Stimulated activated CD4-positive, alpha-beta T cell treated with anti-CD3 and anti-CD28 coated beads, Interleukin-2, amount 100 ng/mL, for 48 hours (primary cell): Measurements from ENCODE around the gene APOBEC2.
"Not testable (repeated sequence)": the region's sequence is repeated elsewhere in the genome, so short reads cannot be mapped to it uniquely, and the experiment has no call there.

Experiments used
- DNase-seq, 2 donors: peaks; one replicate each; pipeline ENCODE4 v3.0.0-alpha.2; 2020

Gene APOBEC2

DNA sequence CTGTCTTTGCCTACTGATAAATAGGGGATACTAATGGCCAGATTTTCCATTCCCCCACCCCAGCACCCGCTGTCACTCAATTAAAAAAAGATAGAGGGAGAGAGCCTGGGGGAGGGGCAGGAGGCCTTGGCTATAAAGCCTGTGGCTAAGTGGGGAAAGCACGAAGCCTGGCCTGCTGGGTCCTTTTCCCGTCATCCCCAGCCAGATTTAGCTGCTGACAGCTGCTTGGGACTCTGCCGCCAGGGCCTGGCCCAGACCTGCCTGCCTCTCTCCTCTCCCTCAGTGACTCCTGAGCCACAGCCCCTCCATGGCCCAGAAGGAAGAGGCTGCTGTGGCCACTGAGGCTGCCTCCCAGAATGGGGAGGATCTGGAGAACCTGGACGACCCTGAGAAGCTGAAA is at the start of gene APOBEC2:
APOBEC2 (plus strand) TSS at position 162 of the 400 bp plus-strand sequence; CDS start at position 308, 146 bp downstream.
- DNase-seq = no peak

DNA sequence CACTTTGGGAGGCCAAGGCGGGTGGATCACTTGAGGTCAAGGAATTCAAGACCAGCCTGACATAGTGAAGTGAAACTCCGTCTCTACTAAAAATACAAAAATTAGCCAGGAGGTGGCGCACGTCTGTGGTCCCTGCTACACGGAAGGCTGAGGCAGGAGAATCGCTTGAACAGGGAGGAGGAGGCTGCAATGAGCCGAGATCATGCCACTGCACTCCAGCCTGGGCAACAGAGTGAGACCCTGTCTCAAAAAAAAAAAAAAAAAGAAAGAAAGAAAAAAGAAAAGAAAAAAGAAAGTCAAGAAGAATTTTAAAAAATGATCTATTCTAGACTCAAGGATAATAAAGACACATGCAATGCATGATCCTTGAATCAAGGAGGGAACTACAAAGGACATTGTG is 46.8 kb upstream of the APOBEC2 start:
- DNase-seq = peak; percentile 55 to 56

DNA sequence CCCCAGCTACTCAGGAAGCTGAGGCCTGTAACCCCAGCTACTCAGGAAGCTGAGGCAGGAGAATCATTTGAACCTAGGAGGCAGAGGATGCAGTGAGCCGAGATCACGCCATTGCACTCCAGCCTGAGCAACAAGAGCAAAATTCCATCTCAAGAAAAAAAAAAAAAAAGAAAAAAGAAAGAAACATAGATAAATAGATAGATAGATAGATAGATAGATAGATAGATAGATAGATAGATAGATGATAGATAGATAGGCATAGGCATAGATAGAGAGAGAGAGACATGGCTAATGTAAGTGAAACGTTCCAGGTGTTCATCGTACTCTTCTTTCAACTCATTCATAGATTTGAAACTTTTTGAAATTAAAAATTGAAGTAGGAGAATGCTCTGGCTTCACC is 46.0 kb upstream of the APOBEC2 start:
- not testable (repeated sequence) for DNase-seq

DNA sequence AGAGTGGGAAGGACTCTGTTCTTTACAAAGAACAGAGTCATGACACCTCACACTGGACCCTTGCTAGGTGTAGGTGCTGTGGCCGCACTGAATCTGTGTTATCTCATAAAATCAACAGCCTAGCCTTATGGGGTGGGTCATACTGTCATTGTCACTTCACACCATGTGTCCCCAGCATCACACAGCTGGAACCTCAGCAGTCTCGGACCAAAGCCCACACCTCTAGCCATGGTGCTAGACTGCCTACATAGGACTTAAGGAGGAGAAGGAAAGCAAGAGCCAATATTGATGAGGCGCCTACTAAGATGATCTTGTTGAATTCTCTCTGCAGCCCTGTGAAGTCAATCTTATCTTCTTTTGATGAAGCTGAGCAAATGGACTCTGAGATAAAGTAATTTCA is 45.0 kb upstream of the APOBEC2 start:
- DNase-seq = no peak

DNA sequence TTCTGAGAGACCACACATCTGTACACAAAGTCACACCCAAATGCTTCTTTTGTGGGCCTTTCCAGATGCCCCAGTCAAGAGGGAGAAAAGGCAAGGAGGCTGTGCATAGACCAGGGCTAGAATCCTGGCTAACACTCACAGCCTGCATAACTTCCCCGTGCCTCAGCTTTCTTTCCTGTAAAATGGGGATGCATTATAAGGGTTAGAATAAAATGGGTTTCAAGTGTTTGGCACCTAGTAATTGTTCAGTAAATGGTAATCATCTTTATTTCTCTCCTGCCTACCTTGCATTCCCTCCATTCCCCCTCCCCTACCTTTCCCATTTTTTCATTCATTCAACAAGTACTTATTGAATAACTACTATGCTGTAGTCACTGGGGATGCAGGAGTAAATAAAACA is 43.3 kb upstream of the APOBEC2 start:
- DNase-seq = no peak

DNA sequence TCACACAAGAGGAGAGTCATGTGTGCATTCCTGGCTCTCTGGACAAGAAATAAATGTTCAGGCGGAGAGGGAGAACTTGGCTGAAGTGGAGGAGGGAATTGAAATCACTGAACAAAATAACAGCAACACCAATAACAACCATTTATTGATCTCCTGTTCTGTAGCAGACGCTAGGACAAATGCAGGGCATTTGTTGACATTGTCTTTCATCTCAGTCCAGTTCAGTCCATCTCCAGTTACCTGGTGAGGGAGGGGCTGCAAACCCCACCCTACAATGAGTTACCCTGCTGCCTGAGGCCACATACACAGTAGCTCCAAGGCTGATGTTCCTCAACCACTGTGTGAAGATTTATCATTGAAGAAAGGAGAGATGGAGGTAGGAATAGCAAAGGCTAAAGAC is 41.3 kb upstream of the APOBEC2 start:
- DNase-seq = no peak

DNA sequence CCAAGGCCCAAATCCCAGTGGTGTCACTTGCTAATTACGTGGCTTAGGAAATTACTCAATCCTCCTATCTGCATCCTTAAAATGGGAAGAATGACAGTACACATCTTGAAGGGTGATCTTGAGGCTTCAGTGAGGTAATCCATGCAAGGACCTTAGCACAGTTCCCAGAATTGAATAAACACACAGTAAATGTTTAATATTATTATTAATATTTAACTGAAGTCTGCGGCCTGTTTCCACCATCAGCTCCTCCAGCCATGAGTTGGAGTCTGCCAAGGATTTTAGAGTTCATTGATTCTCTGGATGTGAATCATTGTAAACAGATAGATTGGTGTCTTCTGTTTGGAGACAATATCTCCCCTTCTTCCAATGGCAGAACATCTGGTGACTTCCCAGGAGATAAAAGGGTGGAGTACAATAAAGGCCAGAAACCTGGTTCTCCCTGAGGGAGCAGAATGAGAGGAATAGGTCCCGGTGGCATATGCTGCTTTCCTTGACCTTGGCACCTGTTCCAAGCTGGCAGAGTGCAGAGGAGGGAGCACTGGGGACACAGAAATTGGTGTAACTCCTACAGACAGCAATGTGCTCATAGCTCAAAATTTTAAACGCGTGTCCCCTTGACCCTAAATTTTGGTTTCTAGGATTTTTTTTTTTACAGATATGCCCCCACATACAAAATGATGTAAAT is 39.4 kb upstream of the APOBEC2 start:
- no peak for DNase-seq

DNA sequence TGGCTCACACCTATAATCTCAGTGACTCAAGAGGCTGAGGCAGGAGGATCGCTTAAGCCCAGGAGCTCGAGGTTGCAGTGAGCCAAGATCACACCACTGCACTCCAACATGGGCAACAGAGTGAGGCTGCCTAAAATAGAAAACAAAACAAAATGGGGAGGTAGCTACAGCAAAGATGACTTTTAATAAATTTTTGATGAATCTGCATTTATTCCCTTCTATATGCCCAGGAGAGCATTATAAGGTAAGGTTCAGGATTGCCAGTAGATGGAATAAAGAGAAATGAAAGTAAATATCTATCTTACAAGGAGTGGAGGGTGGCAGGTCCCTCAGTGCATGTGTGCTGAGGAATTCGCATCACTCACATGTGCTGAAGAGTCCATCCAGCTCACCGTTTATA is 38.2 kb upstream of the APOBEC2 start:
- DNase-seq = no peak

DNA sequence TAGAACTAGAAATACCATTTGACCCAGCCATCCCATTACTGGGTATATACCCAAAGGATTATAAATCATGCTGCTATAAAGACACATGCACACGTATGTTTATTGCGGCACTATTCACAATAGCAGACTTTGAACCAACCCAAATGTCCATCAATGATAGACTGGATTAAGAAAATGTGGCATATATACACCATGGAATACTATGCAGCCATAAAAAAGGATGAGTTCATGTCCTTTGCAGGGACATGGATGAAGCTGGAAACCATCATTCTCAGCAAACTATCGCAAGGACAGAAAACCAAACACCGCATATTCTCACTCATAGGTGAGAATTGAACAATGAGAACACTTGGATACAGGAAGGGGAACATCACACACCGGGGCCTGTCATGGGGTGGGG is 37.1 kb upstream of the APOBEC2 start:
- not testable (repeated sequence) for DNase-seq

DNA sequence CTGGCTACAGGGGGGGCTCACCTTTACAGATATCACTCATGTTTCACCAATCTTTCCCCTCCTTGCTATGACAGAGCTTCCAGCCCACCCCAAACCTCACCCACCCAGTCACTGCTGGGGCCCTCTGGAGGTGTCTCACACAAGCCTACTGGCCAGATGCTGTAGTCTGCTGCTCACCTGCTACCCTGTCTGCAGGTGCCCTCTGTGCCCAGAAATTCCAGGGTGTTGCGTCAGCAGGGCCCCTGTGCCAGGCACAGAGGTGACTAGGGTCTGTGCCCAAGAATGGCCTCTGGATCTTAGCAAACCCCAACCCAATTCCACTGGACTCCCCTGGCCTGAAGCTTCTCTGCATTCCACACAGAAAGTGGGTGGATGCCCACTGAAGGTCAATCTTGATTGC is 35.3 kb upstream of the APOBEC2 start:
- DNase-seq = no peak

DNA sequence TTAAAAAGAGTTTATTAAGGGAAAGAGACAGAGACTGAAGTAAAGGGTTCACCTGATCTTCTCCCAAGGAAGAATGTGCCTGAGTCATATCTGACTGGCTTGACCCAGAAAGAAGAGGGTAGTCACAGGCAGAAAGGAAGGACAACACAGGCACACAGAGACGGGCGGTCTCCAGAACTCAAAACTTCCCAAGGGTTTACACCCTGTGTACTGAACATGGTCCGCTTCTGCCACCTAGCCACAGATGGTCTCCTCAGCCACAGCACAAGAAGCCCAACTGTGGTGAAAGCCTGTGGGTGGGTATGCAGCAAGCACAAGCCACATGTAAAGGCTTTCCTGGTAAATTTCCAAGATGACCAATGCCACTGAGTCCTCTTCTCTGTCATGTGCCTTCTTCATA is 31.2 kb upstream of the APOBEC2 start:
- no peak for DNase-seq

DNA sequence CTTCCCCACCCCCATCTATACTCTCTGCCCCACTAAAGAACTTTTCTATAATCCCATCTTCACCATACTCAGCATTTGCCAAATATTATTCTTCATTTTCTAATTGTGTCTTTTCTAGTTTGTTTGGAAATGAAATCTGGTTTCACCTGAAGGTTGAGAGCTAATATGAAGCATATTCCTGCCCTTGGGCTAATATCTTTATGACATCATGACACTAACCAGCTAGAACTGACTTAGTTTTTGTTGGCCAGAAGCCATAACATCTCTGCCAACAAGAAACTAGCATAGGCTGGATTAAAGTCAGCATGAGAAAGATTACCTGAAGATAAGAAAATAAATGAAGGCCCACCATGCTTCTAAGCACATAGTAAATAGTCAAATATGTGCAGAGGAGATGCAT is 30.7 kb upstream of the APOBEC2 start:
- no peak for DNase-seq

DNA sequence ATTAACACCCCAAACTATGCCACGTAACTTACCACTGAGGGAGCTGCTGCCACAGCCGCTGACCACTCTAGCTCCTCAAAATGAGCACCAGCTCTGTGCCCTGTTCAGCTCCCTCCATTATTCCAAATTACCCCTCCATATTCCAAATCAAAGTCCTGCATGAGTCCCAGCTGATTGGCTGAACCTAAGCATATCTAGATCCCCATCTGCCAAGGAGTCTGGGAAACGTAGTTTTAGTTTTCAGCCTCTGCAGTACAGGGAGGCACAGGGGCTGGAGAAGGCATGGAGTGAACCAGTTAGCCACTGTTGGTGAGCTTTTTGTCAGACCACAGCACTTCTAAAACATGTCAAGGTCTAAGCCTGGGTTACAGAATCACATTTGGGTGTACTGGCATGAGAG is 29.9 kb upstream of the APOBEC2 start:
- DNase-seq = no peak

DNA sequence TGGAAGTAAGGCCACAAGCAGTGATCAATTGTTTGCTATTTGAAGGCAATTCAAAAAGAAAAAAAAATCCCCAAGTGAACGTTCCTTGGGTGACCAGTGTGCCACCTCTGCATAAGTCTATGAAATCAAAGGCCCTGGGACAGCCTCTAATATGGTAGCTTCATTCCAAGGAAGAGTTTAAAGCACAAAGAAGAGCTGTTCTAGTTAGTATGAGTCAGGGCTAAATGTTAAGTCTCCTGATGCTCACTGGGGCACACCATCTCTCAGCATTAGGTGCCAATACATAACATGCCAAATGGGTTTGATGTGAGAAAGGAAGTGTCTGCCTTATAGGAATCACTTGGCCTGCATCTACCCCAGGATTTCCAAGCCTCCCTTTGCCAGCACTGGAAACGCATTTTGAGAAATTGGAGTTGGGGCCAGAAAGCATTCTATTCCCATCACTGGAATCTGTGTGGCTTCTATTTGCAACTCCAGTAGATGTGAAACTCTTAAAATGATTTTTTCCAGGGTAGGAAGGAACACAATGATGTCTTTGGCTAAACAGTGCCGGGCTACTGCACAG is 27.0 kb upstream of the APOBEC2 start:
- no peak for DNase-seq

DNA sequence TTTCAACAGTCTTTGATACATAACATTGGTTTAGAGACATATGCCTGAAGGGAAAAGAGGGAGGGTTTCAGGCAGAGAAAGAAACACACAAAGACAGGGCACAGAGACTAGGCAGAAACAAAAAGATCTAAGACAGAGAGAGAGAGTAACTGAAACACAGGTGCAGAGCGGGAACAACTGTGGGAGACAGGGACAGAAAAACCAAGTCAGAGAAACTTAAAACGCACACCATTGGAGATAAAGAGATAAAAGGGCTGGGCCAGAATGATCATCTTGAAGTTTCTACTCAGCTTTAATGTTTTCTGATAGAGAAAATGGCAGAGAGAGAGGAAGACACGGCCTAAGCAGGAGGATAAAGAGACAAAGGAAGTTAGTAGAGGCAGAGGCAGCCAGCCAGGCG is 25.8 kb upstream of the APOBEC2 start:
- DNase-seq = no peak

DNA sequence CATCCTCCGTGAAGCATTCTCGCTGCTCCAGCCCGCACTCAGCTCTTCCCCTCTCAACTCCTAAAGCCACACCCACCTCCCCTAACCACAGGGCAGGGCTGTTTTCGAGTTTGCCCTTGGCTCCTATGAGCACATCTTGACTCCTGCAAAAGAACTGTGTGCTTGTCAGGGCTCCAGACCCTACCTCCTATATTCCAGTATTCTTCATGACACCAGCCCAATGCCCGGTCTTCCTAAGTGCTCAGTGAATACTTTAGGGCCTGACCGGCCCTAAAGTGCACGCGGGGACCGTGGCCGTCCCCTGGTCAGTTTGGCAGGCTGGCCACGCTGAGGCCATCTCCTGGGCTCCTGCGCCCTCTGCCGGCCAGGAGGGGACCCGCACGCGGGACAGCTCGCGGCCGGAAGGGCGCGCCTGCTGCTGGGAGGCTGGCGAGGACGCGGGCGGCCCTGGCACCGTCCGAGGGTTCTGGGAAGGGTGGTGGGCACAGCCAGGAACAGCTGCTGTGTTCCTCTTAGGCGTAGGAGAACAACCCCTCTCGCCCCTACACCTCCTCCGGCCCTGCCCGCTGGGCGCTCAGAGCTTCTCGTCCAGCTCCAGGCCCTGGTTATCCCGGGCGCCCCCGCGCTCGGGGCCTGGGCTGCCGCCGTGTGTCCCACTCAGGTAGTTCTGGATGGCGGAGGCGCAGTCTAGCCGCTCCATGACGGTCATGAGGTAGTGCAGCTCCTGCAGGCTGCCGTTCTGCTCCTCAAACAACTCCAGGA is 25.0 kb upstream of the APOBEC2 start:
- DNase-seq = peak; percentile 79 to 85

DNA sequence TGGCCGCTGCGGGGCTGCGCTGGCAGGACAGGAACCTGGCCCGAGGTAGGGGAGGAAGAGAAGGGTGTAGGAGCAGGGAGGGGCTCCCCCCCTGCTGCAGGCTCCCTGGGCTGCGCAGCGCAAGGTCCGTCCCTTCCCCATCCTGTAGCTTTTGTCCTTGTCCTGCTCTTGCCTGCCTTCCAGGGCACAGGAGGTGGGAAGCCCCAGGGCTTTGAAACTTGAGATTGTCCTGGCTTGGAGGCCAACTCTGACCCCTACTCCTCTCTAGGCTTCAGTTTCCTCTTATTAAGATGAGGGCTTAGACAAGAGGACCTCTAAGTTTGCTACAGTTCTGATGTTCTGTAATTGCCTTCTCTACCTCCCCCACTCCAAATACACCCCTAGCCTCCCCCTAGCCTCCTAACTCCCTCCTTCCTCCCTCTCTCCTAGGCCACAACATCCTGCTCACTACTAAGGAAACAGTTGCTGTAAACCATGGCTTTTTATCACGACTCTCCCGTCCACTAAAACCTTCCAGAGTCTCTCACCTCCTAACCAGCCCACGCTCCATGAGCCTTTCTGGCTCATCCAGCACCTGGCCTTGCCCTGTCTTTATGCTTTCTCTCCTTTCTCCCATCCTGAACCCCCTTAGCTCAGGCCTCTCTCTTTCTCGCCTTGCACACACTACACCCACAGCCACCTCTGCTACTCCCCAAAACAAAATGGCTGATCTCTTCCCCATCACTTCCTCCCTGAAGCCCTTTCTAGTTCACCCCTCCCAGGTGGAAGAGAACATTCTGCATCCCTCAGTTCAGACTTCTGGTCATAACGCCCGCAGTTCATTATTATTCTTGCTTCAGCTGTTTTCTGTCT is 24.2 kb upstream of the APOBEC2 start:
- no peak for DNase-seq

DNA sequence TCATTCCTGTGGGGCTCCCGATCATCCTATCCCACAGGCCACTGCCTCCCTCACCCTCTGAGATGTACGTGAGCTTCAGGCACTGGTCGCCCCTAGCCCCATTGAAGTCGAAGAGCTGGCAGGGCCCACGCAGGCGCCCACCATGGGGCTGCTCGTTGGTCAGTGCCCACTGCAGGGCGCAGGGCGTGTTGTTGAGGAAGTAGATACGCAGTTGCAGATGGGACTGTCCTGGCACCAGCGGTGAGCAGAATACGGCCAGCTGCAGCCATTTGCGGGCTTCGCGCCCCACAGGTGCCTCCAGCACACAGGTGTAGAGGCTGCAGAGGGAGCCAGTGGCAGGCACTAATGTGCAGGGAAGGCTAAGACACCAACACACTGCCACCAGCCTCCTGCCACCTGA is 20.2 kb upstream of the APOBEC2 start:
- no peak for DNase-seq

DNA sequence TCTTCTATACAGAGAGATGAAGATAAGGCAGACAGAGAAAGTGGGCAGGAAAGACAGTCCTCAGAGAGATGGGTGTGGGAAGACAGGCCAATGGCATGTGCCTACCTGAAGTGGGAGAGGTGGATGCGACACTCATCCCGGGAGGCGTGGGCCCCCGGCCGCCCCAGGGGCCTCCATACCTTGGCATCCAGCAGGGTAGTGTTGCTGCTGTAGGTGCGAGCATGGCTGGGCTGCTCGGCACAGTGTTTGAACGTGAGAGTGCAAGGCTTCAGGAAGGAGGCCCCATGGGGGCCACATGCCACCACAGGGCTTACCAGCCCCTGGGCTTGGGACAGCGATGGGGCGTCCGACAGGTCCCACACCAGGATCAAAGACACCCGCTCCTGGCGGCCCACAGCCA is 19.2 kb upstream of the APOBEC2 start:
- no peak for DNase-seq

DNA sequence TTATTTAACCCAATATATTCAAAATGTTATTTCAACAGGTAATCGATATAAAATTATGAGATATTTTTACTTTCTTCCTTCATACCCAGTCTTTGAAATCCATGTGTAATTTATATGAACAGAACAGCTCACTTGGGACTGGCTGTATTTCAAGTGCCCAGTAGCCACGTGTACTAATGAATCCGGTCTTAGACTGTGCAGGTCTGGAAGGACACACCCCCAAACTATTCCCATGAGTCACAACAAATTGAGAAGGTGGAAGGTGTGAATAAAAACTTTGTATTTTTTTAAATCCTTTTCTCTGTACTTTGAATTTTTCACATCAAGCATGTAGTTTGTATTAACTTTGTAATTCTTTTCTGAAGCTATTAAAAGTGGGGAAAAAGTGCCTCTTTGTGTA is 16.8 kb upstream of the APOBEC2 start:
- DNase-seq = no peak

DNA sequence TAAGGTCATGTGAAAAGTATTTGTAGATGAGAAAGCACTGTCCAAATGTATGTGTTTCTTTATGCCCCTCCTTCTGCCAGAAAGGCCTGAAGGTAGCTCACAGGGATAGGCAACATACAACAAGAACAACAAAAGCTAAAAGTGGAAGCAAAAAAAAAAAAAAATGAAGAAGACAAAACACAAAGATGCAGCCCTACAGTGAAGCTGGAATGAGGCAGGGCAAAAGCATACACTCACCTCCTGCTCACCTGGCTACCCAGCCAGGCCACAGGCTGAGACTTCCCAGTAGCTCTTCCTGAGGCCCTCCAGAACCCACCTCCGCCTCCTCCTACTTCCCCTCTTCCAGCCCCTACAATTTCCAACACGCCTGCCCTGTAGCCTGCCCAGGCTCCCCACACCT is 16.4 kb upstream of the APOBEC2 start:
- DNase-seq = no peak

DNA sequence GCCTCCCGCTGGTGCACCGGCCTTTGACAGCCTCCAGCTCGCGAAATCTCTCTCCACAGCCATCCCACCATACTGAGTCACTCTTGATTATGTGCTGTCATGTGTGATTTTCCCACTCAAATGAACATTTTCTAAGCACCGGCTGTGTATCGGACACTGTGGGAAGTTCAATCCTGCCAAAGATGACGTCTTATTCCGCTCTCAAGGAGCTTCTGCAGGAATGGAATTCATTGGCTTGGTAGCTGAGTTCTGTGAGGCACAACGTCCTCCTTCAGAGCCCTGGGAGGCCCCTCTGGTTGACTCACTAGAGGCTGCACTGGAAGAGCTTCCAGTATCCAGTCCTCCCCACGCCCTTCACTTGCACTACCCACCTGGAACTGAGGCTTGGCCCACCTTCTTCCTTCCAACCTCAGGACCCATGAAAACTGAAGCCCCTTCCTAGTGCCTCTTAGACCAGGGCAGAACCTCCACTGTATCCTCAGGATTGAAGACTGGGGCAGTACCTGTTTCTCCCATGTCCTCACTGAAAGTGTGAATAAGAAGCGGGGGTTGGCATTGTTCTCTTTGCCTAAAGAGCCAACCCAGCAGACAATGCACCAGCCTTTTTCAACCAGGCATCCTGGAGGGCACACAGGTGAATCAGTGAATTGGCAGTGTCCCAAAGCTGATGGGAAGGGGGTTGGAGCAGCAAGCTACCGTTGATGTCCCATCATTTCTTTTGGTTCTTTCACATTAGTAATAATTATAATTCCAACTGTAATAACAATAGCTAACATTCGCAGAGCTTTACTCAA is 15.7 kb upstream of the APOBEC2 start:
- no peak for DNase-seq

DNA sequence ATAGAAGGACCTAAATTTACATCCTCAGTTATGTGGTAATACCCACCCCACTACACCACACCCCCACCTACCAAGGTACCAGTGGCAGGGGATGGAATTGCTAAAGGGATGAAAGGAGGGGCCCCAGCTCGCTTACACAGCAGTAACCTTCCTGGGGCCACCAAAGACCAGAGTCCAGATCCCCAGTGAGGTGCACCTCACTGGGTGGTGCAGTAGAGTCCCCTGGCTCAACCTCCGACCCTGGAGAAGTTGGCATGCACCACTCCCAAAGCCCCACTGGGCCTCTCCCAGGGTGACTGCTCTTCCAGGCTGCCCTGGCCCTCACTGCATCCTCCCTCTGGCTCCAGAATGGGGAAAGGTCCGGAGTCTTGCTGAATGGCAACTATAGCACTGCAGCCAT is 14.8 kb upstream of the APOBEC2 start:
- no peak for DNase-seq
